B cell (primary cell): ENCODE measurements around the gene PDHX.

ENCODE experiments used
- CTCF ChIP-seq: fragments of 200-600 bp; IDR thresholded peaks from one replicate; pipeline ENCODE4 v1.8.0; 2022; ENCODE audit warnings: antibody characterized with exemption, mild to moderate bottlenecking
- EZH2 ChIP-seq: IDR thresholded peaks from 2 replicates; pipeline ENCODE4 v1.6.1; 2012; ENCODE audit warnings: borderline replicate concordance, low read depth, mild to moderate bottlenecking, moderate library complexity, low read length; ENCODE audit not compliant: insufficient read depth, poor library complexity, severe bottlenecking

GRCh38 chr11:34907934-34908593 lies 8.4 kb upstream of the PDHX start:
- TF ChIP-seq CTCF (no peak), EZH2 (no peak)
